HepG2 (cell line): ENCODE results near the gene MCM3AP. TPM values are rescaled to one million over a fixed set of nuclear protein-coding genes. Genes with fewer than 3 reads are reported as not detected.

Experiments used
- CCDC6 ChIP-seq: sonication (generic); formaldehyde crosslinking; IDR thresholded peaks from 2 replicates; pipeline ENCODE4 v1.8.1; 2022; ENCODE audit warnings: mild to moderate bottlenecking, missing genetic modification reagents, moderate library complexity
- GLI4 ChIP-seq: sonication (generic); formaldehyde crosslinking; IDR thresholded peaks from 2 replicates; pipeline ENCODE4 v1.5.1; 2020; ENCODE audit warnings: missing genetic modification reagents, mild to moderate bottlenecking, moderate library complexity, borderline replicate concordance
- HOXA9 ChIP-seq: sonication (generic); formaldehyde crosslinking; IDR thresholded peaks from 2 replicates; pipeline ENCODE4 v1.8.1; 2022; ENCODE audit warnings: missing genetic modification reagents, mild to moderate bottlenecking, moderate library complexity, borderline replicate concordance
- KLF11 ChIP-seq: IDR thresholded peaks from 2 replicates; pipeline ENCODE4 v1.6.1; 2016; ENCODE audit warnings: missing compliant biosample characterization
- MYC ChIP-seq: sonication (generic); formaldehyde crosslinking; IDR thresholded peaks from 2 replicates; pipeline ENCODE4 v1.9.0; 2021; ENCODE audit warnings: missing genetic modification reagents, borderline replicate concordance
- NCOR1 ChIP-seq: fragments of 200-600 bp; sonication (generic); IDR thresholded peaks from 2 replicates; pipeline ENCODE4 v1.7.0; 2017; ENCODE audit warnings: antibody characterized with exemption, low read length, borderline replicate concordance
- POGK ChIP-seq: sonication (generic); formaldehyde crosslinking; conservative IDR thresholded peaks from 2 replicates; pipeline ENCODE4 v1.8.0; 2022; ENCODE audit warnings: mild to moderate bottlenecking, moderate library complexity, missing genetic modification reagents
- TGIF2 ChIP-seq: IDR thresholded peaks from 2 replicates; pipeline ENCODE4 v1.6.1; 2016; ENCODE audit warnings: control low read depth, missing compliant biosample characterization
- XBP1 ChIP-seq: sonication (generic); formaldehyde crosslinking; IDR thresholded peaks from 2 replicates; pipeline ENCODE4 v1.5.0; 2020; ENCODE audit warnings: missing genetic modification reagents
- YEATS4 ChIP-seq: sonication (generic); formaldehyde crosslinking; IDR thresholded peaks from 2 replicates; pipeline ENCODE4 v1.4.0; 2020; ENCODE audit warnings: missing genetic modification reagents, borderline replicate concordance
- YY1 ChIP-seq: IDR thresholded peaks from 2 replicates; pipeline ENCODE4 v1.6.1; 2011; ENCODE audit warnings: low read length, low read depth, moderate library complexity, mild to moderate bottlenecking; ENCODE audit not compliant: insufficient read depth, insufficient replicate concordance
- ZNF18 ChIP-seq: sonication (generic); formaldehyde crosslinking; IDR thresholded peaks from 2 replicates; pipeline ENCODE4 v1.8.0; 2022; ENCODE audit warnings: mild to moderate bottlenecking, missing genetic modification reagents; ENCODE audit not compliant: insufficient replicate concordance
- ZNF280D ChIP-seq: sonication (generic); formaldehyde crosslinking; IDR thresholded peaks from 2 replicates; pipeline ENCODE4 v1.5.1; 2020; ENCODE audit warnings: mild to moderate bottlenecking, missing genetic modification reagents
- ZNF607 ChIP-seq: sonication (generic); formaldehyde crosslinking; IDR thresholded peaks from 2 replicates; pipeline ENCODE4 v1.5.1; 2020; ENCODE audit warnings: missing genetic modification reagents, mild to moderate bottlenecking, borderline replicate concordance
- ZNF687 ChIP-seq: sonication (generic); formaldehyde crosslinking; IDR thresholded peaks from 2 replicates; pipeline ENCODE4 v1.5.1; 2020; ENCODE audit warnings: mild to moderate bottlenecking, missing genetic modification reagents, moderate library complexity
- ZNF891 ChIP-seq: sonication (generic); formaldehyde crosslinking; IDR thresholded peaks from 2 replicates; pipeline ENCODE4 v1.5.0; 2020; ENCODE audit warnings: mild to moderate bottlenecking, missing genetic modification reagents
- polyA plus RNA-seq, 8 experiments: library from polyadenylated mRNA; depleted of rRNA in 3 of 8; stranded (reverse) in 7 of 8; unstranded in 1 of 8; fragments of >200 nt; fragmentation: Illumina TruSeq in 4 of 8; extraction: Trizol in 4 of 8; gene quantifications; 2 replicates each; pipeline versions ENCODE4 v1.2.1 to v1.2.3, GENCODE V29; 2011 to 2016; ENCODE audit warnings: low read depth in 4 of 8, missing spikeins in 1 of 8, mixed read lengths in 1 of 8; ENCODE audit not compliant: insufficient read depth in 1 of 8
- total RNA-seq, 5 experiments: library from RNA; depleted of rRNA; stranded (reverse); fragments of >200 nt; fragmentation: Illumina TruSeq; extraction: Trizol; gene quantifications; 2 replicates each; pipeline ENCODE4 v1.2.3, GENCODE V29; 2016; ENCODE audit warnings: low read depth in 1 of 5

MCM3AP gene
- total and polyA plus RNA-seq, 2 of the 13 experiments (the other 11 are each of a cell fraction or from before 2014, with no cell fraction given), result 27.0 to 54.7 TPM

- TF ChIP-seq POGK, result 0 out of 2 replicates have a peak, but pooled peaks have one; percentile 45
- 0 out of 2 replicates have a peak, but pooled peaks have one; percentile 11 for TF ChIP-seq YEATS4 (CRISPR knock-in tag)
- TF ChIP-seq KLF11, result 0 out of 2 replicates have a peak, but pooled peaks have one; percentile 17
- peak; percentile 38 for TF ChIP-seq ZNF18 (CRISPR knock-in tag)
- TF ChIP-seq TGIF2 (CRISPR knock-in tag), result 0 out of 2 replicates have a peak, but pooled peaks have one; percentile 25
- TF ChIP-seq XBP1 (CRISPR knock-in tag), result no peak
- 0 out of 2 replicates have a peak, but pooled peaks have one; percentile 81 for TF ChIP-seq ZNF607
- no peak; the same call in 1 of the 2 replicates for TF ChIP-seq CCDC6 (CRISPR knock-in tag)
- peak; percentile 43 for TF ChIP-seq ZNF687 (CRISPR knock-in tag)
- TF ChIP-seq ZNF280D (CRISPR knock-in tag), result no peak
- 0 out of 2 replicates have a peak, but pooled peaks have one; percentile 11 for TF ChIP-seq HOXA9 (CRISPR knock-in tag)
- TF ChIP-seq ZNF891 (CRISPR knock-in tag), result peak; percentile 54; the same call in 1 of the 2 replicates
- TF ChIP-seq GLI4 (CRISPR knock-in tag), result no peak
- TF ChIP-seq MYC (CRISPR knock-in tag), result peak; percentile 37; the same call in 1 of the 2 replicates
- peak; percentile 21 for TF ChIP-seq YY1
- TF ChIP-seq NCOR1, result 0 out of 2 replicates have a peak, but pooled peaks have one; percentile 31
Measured at GRCh38 chr21:46325073-46325912, 39.9 kb upstream of the MCM3AP start (continued).
